ENCODE results near the gene ZNF655. TPM values are rescaled to one million over a fixed set of nuclear protein-coding genes. Genes with fewer than 3 reads are reported as not detected.
A peak's percentile ranks its signal among the peaks of the same experiment; 100 is the strongest.

The ZNF655 gene
- total RNA-seq, 2 experiments from 2014 or later, result 86.0 to 92.7 TPM

DNA sequence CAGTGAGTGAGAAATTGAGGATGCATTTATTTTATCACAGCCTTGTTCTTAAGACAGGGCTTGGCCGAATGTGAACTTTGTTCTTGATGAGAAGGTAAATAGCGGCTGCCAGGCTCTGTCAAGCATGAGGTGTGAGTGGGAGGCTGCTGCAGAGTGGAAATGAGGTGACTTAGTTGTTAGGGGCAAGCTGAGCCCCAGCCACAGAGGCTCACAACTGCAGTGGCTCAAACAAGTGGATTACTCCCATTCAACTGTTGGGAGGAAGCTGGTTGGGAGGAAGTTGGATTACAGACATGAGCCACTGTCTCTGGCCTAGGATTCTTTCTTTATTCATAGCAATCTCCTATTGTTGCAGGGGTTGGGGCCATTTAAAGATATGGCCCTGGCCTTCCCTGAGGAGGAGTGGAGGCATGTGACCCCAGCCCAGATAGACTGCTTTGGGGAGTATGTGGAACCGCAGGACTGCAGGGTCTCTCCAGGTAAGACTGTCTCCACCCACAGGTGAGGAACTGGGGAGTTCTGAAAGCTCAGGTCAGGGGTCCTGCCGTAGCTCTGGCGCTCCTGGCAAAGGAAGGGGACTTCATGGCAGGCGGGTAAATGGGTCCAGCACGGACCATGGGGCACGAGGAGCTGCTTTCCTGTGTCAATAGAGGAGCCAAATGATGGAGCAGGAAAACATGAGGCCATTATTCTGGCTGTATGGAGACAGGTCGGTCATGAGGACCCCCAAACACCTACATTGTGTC, 65.4 kb downstream of the ZNF655 start:
- H3K27me3 Mint-ChIP-seq, result no peaks in the 10 kb centered on the region
- peak; percentile 64 for DNase-seq
- ATAC-seq, result peak; percentile 32
- CTCF ChIA-PET, result interaction anchor here (0.6 to 1.6 kb wide), 7 partner anchors 8 to 373 kb away, joined by 3 to 10 read pairs (median 3); partner anchors contain the start of genes BUD31, PDAP1, TRIM4 and ZSCAN25
- H3K4me1 Mint-ChIP-seq, result peaks cover 65% of the 10 kb centered on the region
- H3K4me3 Mint-ChIP-seq, result peak overlapping the region; percentile 78
- no peaks in the 10 kb centered on the region for H3K9me3 Mint-ChIP-seq (ENCODE audit: low read depth)
- H3K27ac Mint-ChIP-seq, result peak overlapping the region; percentile 96
- peaks cover 81% of the 10 kb centered on the region for H3K36me3 Mint-ChIP-seq

DNA sequence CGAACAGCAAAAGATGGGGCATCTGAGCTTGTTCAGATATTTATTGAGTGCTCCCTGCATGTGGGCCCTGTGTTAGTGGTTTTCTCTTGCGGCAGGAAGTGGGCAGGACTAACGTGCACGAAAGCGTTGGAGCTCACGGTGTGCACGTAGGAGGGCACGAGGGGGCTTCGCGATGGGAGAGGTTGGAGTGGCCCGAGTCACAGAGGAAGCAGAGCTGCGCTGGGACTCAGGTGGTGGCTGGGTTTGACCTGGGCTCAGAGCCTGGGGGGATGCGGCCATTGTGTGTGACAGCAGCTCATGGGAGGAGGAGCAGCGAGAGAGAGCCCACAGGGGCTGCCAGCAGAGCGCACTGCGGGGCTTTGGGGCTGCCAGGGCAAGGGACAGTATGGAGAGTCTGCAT, 66.0 kb downstream of the ZNF655 start:
- H3K27me3 Mint-ChIP-seq, result no peaks in the 10 kb centered on the region
- ATAC-seq (peak; percentile 87), DNase-seq (peak; percentile 95)
- H3K4me1 Mint-ChIP-seq, result peaks cover 60% of the 10 kb centered on the region
- H3K4me3 Mint-ChIP-seq, result peak overlapping the region; percentile 78
- peaks cover 79% of the 10 kb centered on the region for H3K36me3 Mint-ChIP-seq
- H3K9me3 Mint-ChIP-seq (ENCODE audit: low read depth), result no peaks in the 10 kb centered on the region
- CTCF ChIA-PET, result interaction anchor here (1.0 to 1.6 kb wide), 6 partner anchors 9 to 295 kb away, joined by 3 to 10 read pairs (median 4); partner anchors contain the start of genes BUD31, PDAP1, TRIM4 and ZSCAN25
- H3K27ac Mint-ChIP-seq, result peak overlapping the region; percentile 96

GRCh38 chr7:99625321-99625720, 66.9 kb downstream of the ZNF655 start:
- no peaks in the 10 kb centered on the region for H3K27me3 Mint-ChIP-seq
- no peak for ATAC-seq
- H3K4me1 Mint-ChIP-seq, result peaks cover 57% of the 10 kb centered on the region

DNA sequence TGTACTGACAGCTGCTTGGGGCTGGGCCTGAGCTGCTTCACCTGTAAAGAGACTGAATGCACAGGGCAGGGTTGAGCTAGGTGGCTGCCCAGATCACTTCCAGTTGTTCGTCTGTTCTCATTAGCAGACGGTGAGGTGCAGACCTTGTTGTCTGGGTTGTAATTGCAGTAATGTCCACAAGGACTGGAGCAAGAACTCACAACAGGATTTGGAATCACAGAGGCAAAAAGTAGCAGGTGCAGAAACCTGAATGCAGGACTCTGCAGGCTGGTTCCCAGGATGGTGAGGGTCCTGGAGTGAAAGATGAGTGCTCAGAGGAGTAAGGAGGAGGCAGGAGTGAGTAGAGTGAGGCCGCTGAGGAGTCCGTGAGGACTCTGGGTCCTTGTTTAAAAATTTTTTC, 67.5 kb downstream of the ZNF655 start:
- H3K9me3 Mint-ChIP-seq (ENCODE audit: low read depth), result no peaks in the 10 kb centered on the region

More at GRCh38 chr7:99625321-99625720, 66.9 kb downstream of the ZNF655 start:
- peak overlapping the region; percentile 78 for H3K4me3 Mint-ChIP-seq
- H3K9me3 Mint-ChIP-seq (ENCODE audit: low read depth), result no peaks in the 10 kb centered on the region
- peaks cover 79% of the 10 kb centered on the region for H3K36me3 Mint-ChIP-seq
- H3K27ac Mint-ChIP-seq, result peak overlapping the region; percentile 96
- CTCF ChIA-PET, result interaction anchor here (1.2 kb wide), 1 partner anchor 100 kb away, joined by 4 read pairs; no protein-coding TSS in a partner anchor
- DNase-seq, result no peak

More for the DNA sequence above, 67.5 kb downstream of the ZNF655 start:
- no peak for DNase-seq
- Mint-ChIP-seq H3K27me3 (no peaks in the 10 kb centered on the region), H3K4me1 (peaks cover 61% of the 10 kb centered on the region), H3K27ac (peak overlapping the region; percentile 96), H3K36me3 (peaks cover 79% of the 10 kb centered on the region), H3K4me3 (no peak overlapping the region)
- ATAC-seq, result no peak
- CTCF ChIA-PET, result no interaction called here

Other genes starting within 250 kb of the ZNF655 start
- gene ARPC1A, start 232.7 kb upstream of the ZNF655 start, total RNA-seq, result 10 to 100 TPM; 53.2 to 56.3 TPM
- gene ARPC1B, start 183.9 kb upstream of the ZNF655 start, total RNA-seq, result 100 to 1,000 TPM; 388 to 398 TPM
- gene PDAP1, start 150.0 kb upstream of the ZNF655 start, total RNA-seq, result 100 to 1,000 TPM in 1 of 2 experiments, 10 to 100 TPM in 1; 94.7 to 128 TPM
- 100 to 1,000 TPM; 116 to 138 TPM for gene BUD31, start 149.7 kb upstream of the ZNF655 start, total RNA-seq
- 1 to 10 TPM; 5.8 to 8.9 TPM for gene PTCD1, start 119.8 kb upstream of the ZNF655 start, total RNA-seq
- gene CPSF4, start 119.7 kb upstream of the ZNF655 start, total RNA-seq, result 10 to 100 TPM; 72.2 to 75.4 TPM
- 100 to 1,000 TPM; 388 to 467 TPM for gene ATP5MF, start 92.5 kb upstream of the ZNF655 start, total RNA-seq
- 10 to 100 TPM; 21.5 to 30.1 TPM for gene ZNF789, start 85.8 kb upstream of the ZNF655 start, total RNA-seq
- 10 to 100 TPM; 50.5 to 58.5 TPM for gene ZNF394, start 58.4 kb upstream of the ZNF655 start, total RNA-seq
- gene ZKSCAN5, start 54.0 kb upstream of the ZNF655 start, total RNA-seq, result 10 to 100 TPM; 13.2 to 13.6 TPM
- gene FAM200A, start 6.5 kb upstream of the ZNF655 start, total RNA-seq, result 1 to 10 TPM; 5.1 to 5.2 TPM
- 1 to 10 TPM in 1 of 2 experiments, not detected in 1; 2.3 TPM for gene TMEM225B, start 39.6 kb downstream of the ZNF655 start, total RNA-seq
- gene ZSCAN25, start 58.3 kb downstream of the ZNF655 start, total RNA-seq, result 10 to 100 TPM; 26.8 to 31.7 TPM
- not detected for gene CYP3A5, start 121.4 kb downstream of the ZNF655 start, total RNA-seq
- not detected for gene CYP3A7, start 176.6 kb downstream of the ZNF655 start, total RNA-seq
- gene CYP3A4, start 225.5 kb downstream of the ZNF655 start, total RNA-seq, result not detected

Measured in activated CD8-positive, alpha-beta memory T cell treated with anti-CD3 and anti-CD28 coated beads, Interleukin-2, amount 10 ng/mL, durations not matched to agents 7 days and 5 days (primary cell).